GM18951 (cell line): ENCODE measurements around the gene SLC7A6.

Source experiments
- POLR2A ChIP-seq: IDR thresholded peaks from 4 replicates; pipeline ENCODE4 v1.6.1; 2011; ENCODE audit warnings: mild to moderate bottlenecking; ENCODE audit not compliant: insufficient read length, insufficient read depth; ENCODE audit errors: extremely low read depth
- in situ Hi-C: fragments of 300-500 bp; cut with MboI; formaldehyde crosslinking; loops from one replicate; pipeline ENCODE4 v1.12.0; 2022; ENCODE audit warnings: low sequenced_read_pairs, mixed read lengths, inconsistent platforms; ENCODE audit not compliant: unreplicated experiment

Gene SLC7A6

GRCh38 chr16:68331879-68332410 is 67.6 kb downstream of the SLC7A6 start:
- TF ChIP-seq POLR2A: no peak
- in situ Hi-C loops: loop anchor here (5.0 kb wide), 1 partner anchor 70 kb away; the partner anchor contains the start of gene SLC7A6

- in situ Hi-C loops: loop anchor here (5.0 kb wide), 1 partner anchor 70 kb away; the partner anchor contains the start of gene SLC7A6
Measured at GRCh38 chr16:68332411-68333121, 68.2 kb downstream of the SLC7A6 start.

DNA sequence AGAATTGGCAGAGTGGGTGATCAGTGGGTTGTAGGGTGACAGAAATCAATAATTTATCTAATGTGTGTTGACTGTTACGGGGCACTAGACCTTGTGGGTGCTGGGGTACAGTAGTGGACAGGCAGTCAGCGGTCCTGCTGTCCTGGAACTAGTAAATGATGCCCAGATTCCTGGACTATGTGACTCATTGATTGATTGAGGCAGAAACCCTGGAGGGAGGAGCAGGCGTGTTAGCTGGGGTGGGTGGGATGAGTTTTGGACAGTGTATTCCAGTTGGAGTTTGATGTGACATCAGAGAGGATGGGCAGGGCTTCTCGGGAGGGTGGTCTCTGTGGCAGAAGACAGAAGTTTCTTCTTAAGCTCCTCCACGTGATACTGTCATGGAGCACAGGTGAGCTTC is 70.8 kb downstream of the SLC7A6 start:
- in situ Hi-C loops: no loop called here
- TF ChIP-seq POLR2A: no peak

More at GRCh38 chr16:68332411-68333121, 68.2 kb downstream of the SLC7A6 start:
- TF ChIP-seq POLR2A: no peak

DNA sequence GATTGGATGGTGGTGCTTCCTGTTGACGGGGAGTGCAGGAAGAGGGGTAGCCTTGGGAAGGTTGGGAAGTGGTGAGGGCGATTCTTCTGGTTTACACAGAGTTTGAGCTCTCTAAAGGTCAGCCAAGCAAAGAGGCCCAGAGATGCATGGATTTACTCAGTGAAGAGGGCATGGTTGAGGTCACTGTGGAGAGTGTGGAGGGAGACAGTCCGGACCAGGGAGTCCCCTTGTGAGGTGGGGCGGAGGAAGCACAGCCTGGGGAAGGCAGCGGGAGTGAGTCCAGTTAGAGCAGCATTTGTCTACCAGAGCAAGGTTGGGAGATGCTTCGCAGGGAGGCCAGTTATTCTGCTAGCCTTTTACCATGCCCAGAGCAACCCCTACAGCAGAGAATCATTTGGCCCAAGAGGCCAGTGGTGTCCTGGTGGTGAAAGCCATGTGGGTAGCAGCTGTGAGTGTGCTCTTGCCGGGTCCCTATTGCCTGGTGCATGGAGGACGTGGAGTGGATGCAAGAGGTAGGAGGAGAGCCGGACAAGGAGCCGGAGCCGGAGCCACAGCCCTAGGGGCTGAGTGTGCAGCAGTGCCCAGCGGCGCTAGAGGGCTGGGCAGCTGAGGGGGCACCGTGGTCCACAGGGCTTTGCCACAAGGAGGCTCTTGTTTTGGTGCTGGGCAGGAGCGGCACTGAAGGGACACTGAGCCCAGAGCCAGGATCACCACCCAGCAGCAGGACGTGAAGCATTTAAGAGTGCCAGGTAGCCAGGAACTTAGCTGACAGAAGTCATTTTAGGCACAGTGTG is 74.2 kb downstream of the SLC7A6 start:
- in situ Hi-C loops: no loop called here
- TF ChIP-seq POLR2A: no peak

DNA sequence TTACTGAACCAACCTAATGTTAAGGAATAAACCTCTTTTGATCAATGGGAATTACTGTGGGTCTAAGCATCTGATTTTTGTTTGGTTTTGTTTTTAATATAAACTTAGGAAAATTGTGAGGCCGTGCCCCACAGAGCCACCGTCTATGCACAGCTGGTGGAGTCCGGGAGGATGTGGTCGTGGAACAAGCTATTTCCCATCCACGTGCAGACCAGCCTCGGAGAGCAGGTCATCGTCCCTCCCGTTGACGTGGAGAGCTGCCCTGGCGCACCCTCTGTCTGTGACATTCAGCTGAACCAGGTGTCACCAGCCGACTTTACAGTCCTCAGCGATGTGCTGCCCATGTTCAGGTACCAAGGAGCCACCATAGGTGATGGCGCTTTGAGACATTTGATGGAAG is 74.9 kb downstream of the SLC7A6 start:
- in situ Hi-C loops: no loop called here
- no peak for TF ChIP-seq POLR2A

DNA sequence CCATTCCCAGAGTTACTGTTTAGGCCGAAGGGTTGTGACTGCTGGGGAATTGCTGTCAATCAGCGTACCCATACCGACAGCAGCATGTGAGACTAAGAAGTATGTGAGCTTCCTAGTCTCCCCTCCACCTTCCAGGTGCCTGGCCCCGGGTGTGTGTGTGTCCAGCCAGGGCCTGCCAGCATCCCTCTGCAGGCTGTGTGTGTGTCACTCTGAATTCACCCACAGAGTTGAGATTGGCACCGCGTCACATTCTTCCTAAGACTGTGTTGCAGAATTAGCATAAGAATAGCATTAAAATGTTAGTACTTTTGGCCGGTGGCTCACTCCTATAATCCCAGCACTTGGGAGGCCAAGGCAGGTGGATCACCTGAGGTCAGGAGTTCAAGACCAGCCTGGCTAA is 78.3 kb downstream of the SLC7A6 start:
- in situ Hi-C loops: no loop called here
- TF ChIP-seq POLR2A: no peak

DNA sequence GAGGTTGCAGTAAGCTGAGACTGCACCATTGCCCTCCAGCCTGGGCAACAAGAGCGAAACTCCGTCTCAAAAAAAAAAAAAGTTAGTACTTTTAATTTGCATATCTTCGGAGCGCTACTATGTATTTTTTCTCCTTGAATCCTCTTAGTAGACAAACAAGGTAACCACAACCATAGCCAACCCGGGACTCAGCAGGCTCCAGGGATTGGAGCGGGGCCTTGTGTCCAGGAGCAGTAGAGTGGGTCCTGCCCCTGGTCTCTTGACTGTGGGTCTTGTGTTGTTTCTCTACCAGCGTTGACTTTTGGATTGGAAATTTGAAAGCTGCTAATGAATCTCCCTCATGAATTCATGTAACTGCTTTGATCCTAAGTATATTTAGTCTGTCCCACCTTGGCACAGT is 78.8 kb downstream of the SLC7A6 start:
- in situ Hi-C loops: no loop called here
- no peak for TF ChIP-seq POLR2A

DNA sequence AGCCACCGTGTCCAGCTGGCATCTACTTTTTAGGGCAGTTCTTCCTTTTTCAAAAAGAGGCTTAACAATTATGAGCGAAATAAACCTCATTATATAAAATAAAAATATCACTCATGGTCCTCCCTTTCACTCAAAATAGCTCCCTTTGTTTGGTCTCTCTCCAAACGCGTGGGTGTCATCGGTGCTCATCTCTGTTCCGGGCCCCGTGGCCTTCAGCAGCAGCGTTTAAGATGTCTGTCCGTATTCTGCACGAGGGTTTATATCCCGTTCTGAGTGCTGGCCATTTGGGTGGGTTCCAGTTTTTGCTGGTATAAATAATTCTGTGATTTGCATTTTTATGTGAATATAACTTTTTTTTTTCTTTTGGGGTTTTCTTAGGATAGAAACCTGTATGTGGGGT is 79.9 kb downstream of the SLC7A6 start:
- in situ Hi-C loops: no loop called here
- no peak for TF ChIP-seq POLR2A

- in situ Hi-C loops: no loop called here
- no peak for TF ChIP-seq POLR2A
Measured at GRCh38 chr16:68345351-68345810, 81.1 kb downstream of the SLC7A6 start.

DNA sequence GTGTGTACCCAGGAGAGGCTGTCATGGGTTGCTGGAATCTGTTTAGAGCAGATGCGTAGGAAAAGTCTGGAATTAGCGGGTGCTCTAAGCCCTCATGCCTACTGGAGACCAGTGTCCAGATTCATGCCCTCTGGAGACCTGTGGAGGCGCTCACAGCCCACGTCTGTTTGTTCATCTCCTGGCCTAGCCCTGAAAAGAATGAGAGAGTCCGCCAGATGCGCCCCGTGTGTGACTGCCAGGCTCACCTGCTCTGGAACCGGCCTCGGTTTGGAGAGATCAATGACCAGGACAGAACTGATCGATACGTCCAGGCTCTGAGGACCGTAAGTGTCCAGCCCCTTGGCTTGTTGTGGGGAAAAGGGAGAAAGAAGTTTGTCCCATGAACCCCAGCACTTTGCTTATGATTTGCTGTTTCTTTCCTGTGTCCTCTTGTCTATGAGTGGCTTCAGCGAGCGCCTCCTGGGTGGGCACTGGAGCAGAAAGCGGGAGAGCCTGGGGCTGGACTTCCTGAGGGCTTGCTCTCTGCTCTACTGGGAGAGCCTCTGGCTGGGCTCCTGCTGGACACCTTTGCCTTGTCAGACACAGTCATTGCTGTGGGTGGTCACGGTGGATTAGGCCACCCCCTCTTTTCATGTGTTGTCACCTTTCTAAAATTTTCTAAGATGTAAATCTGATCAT is 81.8 kb downstream of the SLC7A6 start:
- no peak for TF ChIP-seq POLR2A
- in situ Hi-C loops: no loop called here

DNA sequence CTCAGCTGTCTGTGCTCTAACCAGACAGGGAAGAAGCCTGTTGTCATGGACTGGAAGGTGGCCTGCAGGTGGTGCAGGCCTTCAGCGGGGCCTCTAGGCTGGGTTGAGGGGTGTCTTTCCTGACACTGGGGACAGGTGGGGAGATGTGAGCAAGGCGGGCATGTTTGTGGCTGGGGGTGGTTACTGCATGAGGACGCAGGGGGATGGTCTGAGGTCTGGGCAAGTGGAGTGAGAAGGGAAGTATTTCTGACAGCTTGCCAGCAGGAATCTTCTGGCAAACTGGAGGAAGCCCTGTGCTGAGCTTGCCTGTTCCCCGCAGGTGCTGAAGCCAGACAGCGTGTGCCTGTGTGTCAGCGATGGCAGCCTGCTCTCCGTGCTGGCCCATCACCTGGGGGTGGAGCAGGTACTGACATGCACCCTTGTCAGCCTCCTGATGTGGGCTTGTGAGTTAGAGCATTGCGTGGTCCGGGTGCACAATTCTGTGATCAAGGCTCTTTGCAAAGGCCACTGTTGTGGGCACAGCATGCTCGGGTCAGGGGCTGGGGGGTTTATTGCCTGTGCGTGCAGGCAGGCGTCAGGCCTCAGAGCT is 82.7 kb downstream of the SLC7A6 start:
- no peak for TF ChIP-seq POLR2A
- in situ Hi-C loops: no loop called here

GRCh38 chr16:68347605-68348004 is 83.3 kb downstream of the SLC7A6 start:
- in situ Hi-C loops: no loop called here
- no peak for TF ChIP-seq POLR2A
